ENCODE measurements around the gene MRPL17.

MRPL17 gene

DNA sequence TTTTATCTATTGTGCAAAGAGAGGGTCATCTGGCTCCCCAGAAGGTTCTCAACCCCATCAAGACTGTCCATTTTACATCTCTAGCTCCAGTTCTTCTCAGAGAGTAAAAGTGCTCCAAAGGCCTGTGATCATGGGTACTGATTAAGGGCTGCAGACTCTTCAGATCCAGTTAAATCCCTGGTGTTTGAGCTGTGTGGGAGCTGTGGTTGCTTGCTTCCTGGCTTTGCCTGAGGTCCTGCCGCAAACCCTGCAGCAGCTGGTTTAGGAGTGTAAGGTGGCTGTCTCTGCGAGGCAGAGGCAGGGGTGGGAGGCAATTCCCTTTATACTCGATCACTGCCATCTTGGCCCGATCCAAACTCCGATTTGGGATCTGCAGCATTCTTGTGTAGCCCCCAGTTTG is 1.2 kb downstream of the MRPL17 start:
- no peak for DNase-seq

DNA sequence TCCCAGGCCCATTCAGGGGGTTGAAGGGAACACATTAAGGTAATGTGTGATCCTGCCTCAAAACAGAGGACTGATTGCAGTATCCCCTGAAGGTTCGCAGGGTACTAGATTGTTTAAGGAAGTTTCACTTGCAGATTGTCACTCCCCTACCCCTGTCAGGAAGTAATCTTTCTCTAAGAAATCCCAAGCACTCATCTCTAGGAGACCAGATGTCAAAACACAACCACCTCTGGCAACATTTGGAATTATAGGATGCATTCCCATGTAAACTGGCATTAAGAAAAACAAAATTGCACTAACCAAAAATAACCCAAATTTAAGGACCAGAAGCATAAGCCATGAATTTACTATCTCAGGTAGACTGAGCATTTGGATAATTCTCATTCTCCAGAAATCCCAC is 1.6 kb downstream of the MRPL17 start:
- DNase-seq: no peak

DNA sequence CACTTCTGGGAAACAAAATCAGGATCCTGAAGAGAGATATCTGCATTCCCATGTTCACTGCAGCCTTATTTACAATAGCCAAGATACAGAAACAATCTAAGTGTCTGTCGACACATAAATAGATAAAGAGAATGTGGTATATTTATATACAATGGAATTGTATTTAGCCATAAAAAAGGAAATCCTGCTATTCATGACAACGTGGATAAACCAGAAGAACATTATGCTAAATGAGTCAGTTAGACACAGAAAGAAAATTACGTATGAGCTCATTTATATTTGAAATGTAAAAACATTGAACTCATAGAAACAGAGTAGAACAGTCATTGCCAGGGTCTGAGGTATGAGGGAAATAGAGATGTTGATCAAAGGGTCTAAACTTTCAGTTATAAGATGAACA is 6.1 kb downstream of the MRPL17 start:
- no peak for DNase-seq

DNA sequence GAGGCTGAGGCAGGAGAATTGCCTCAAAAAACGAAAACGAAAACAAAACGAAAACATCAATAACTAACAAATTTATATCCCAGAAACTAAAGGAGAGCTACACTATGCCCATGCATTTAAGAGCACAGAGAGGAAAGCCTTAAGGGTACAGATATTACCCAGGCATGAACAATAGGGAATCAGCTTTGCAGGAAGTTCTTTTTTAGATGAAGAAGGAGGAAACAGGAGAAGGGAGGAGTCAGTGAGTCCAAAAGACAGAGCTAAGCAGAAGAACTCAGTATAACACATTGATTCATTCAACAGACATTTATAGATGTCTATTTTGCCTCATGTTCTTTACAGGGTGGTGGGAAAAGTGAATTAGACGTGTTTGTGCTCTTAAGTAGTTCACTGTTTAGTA is 8.3 kb downstream of the MRPL17 start:
- DNase-seq: no peak

DNA sequence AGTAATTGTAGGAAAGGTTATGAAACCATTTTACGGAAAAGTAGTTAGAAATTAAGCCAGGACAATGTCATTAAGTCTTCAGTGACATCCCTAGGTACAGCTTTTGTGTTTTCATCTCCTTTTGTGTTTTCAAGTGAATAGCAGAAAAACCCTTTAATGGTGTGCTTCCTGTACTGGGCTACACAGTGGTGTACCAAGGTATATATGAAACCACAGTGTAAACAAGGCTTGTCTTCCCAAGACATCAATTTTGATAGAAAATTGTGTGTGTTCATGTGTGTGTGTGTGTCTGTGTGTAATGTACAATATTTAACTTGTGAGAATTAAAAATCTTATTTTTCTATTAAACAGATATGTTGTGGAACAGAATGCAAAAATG is 8.9 kb downstream of the MRPL17 start:
- no peak for DNase-seq

DNA sequence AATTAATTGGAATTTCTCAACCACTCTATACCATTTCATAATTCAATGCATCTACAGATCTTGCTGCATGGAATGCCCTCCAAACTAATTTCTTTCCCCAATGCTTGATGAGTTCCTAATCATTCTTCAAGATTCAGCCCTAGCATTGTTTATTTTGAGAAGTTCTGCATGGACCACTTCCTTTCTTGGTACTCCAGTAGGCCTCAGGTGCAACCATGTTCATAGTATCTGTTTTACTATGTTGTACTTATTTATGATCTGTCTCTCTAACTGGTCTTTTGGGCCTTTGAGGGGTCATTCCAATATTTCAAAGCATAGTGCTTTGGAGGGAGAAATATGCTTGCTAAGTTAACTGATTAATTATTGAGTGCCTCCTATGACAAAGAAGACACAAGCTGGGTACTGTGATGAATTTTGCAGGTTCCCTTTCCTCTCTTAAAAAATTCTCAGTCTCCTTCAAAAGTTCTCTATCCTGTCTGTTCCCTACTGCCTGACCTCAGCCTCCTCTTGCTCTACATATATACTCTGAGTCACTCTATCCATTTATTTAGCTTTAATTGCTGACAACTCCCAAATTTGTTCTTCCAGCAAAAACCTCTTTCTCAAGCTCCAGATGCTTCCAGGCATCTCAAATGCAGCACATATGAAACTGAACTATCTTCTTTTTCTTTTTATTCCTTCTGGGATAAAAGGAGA is 9.5 kb downstream of the MRPL17 start:
- DNase-seq: no peak

DNA sequence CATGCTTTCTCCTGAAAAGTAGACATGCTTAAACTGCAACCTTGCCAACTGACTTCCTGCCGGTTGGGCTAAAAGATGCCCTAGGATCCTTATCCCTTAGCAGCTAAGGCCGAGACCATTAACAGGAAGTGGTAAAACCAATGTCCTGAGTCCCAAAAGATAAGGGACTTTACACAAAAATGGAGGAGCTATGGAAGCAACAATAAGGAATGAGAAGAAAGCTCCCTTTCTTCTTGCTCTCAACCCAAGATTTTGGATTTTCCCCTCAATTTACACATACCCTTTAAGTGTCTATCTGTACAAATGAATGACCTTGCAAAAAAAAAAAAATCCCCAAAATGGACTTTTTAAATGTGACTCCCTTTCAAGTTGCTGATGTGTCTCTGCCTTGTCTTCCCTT is 11.1 kb downstream of the MRPL17 start:
- no peak for DNase-seq

DNA sequence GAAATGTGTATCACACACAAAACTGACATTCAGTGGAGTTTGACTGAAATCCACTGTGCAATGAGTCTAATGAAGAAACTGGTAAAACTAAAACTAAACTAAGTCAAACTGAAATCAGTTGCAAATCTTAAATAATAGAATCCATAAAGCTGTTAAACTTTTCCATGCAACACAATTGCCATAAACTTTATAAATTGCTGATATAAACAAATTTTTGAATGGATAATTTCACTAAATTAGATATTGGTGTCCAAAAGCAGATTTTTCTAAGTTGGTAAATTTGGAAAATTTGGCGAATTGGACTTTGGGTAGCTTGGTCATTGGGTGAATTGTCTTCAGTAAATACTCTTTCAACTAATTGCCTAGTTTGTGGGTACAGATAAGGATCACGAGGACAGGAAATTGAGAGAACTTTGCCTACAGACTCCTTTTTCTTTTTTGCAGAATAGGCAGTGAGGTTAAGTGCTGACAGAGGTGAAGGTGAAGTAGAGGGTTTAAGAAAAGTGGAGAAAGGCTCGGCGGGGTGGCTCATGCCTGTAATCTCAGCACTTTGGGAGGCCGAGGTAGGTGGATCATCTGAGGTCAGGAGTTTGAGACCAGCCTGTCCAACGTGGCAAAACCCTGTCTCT is 12.8 kb downstream of the MRPL17 start:
- no peak for DNase-seq

DNA sequence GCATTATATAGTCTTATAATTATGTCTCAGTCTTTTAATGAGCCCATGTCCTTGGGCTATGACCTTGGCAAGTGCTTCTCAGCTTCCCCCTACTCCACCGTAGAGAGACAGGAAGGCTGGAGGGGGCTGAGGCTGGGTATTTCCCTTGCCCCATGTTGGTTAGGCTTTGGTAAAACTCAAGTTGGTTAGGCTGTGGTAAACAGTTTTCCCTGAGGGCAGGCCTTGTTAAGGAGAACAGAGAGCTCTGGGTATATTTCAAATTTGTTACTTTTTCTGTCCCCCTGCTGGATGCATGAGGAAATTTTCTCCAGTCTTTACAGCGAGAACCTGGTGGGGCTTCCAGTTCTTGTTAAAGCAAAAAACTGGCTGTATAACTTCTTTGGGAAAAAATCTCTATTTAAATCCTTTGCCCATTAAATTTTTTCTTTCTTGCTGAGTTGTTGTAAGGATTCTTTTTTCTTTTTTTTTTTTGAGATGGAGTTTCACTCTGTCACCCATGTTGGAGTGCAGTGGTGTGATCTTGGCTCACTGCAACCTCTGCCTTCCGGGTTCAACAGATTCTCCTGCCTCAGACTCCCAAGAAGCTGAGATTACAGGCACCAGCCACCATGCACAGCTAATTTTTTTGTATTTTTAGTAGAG is 15.3 kb downstream of the MRPL17 start:
- peak in 1 of 2 experiments; percentile 47 for DNase-seq

DNA sequence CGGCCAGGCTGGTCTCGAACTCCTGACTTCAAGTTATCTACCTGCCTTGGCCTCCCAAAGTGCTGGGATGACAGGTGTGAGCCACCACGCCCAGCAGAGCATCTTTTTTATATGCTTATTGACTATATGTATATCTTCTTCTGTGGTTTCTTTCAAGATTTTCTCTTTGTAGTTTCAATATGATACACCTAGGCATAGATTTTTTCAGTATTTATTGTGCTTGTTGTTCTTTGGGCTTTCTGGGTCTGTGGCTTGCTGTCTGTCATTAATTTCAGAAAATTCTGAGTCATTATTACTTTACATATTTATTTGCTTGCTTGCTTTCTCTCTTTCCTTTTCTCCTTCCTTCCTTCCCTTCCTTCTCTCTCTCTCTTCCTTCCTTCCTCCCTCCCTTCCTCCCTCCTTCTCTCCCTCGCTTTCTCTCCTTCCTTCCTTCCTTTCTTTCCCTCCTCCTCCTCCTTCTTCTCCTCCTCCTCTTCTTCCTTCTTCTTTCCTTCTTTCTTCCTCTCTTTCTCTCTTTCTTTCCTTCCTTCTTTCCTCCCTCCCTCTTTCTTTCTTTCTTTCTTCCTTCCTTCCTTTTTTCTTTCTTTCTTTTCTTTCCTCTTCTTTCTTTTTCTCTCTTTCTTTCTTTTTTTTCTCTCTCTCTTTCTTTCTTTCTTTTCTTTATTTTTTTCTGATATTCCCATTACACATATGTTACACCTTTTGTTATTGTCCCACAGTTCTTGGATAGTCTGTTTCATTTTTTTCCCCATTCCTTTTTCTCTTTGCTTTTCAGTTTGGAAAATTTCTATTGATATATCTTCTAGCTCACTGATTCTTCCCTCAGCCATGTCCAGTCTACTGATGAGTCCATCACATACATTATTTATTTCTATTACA is 16.6 kb downstream of the MRPL17 start:
- DNase-seq: no peak

DNA sequence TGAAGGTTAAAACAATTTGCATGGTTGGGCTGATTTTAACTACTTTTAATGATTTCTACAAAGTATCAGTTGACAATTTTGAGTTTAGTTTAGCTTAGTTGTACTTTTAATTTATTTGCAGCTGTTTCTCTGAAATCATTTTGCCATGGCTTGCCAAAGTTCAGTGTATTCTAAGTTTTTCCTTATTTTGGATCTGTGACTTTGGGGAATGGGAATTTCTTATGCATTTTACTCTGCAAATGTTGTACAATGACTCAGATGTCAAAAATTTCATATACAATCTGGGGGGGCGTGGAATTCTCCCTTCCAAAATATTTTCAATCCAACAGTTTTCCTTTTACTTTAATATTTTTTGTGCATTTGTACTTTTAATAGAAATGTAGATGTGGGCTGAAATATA is 18.6 kb downstream of the MRPL17 start:
- no peak for DNase-seq

DNA sequence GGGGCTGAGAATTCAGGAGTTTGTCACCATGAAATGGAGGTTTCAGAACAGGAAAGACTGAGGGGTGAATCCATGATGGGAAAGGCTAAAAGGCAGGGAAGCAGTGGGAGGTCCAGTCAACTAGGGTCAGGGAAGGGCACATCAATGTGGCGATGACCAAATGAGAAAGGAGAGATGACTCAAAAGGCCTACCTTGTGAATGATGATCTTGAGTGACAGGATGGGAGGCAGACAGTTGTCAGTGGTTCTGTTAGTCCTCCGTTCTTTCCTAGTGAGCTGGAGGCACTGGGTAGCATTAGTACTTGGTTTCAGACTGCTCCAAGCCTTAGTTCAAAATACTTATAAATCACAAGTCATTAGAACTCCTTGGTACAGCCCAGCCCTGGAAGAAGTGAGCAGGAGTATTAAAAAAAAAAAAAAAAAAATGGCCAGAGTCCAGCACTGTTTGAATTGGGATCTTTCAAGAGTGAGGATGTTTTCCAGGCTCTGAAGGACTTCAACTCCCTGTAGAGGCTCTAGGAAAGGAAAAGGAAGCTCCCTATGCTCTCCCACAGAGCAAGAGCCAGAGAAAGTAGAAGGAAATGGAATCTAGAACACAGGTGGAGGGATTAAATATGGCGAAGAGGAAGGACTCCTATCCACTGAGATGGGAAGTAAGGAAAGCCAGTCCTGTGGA is 19.2 kb downstream of the MRPL17 start:
- no peak for DNase-seq

DNA sequence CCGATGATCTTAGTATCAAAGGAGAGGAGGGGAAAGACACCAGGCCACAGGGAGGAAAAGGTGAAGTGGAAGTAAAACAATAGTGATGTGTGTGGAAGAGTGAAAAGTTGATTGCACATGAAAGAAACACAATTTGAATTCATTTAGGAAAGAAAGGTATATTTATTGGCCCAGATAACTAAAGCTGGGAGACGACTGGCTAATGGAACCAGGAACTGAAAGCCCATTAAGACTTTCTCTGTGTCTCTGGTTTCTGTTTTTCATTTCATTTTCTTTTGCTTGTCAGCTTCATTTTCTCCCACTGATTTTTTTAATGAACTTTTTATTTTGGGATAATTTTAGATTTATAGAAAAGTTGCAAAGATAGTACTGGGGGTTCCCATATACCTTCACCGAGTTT is 22.4 kb downstream of the MRPL17 start:
- DNase-seq: no peak

DNA sequence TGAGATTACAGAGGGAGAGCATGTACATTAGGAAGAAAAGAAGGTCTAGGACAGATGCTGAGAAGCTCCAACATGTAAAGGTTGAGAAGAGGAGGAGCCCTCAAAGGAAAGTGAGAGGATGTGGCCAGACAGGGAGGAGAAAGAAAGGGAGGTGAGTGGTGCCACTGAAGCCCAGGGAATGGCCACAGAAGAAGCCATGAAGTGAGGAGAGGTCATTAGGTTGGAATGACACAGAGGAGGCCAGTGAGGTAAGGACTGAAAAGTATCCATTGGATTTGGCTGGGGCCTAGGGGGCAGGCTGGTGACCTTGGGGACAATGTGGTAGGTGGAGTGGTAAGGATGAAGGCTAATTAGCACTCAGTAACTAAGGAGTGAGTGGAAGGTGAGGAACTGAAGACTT is 24.5 kb downstream of the MRPL17 start:
- no peak for DNase-seq

DNA sequence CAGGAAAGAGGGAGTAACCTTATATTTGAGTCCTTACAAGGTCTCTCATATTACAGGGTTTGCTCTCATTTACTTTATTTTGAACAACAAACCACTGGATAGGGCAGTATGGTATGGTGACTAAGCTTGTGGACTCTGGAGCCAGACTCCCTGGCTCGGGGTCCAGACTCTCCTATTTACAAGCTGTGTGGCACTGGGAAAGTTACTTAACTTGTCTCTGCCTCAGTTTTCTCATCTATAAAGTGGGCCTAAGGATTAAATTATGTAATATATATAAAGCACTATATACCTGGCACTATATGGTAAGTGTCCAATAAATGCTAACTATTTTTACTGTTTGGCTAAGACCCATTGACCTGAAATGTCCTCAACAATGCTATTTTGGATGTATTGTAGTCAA is 25.8 kb downstream of the MRPL17 start:
- DNase-seq: no peak

DNA sequence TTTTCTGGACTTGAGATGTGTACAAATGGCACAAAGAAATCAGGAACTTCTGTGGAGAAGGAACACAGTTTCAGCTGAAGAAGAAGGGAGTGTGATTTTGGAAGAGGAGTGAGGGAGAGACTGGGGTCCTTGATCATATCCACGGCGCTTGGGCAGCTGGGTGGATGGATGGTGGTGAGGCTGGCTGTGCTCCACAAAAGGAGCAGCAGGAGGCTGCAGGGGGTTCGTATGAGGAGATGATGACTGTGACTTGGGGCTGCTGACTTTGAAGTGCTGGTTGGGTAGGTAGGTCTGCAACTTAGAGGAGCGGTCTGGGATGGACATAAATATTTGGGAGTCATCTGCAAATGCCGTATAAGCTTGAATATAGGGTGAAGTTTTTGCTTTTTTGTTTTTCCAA is 26.2 kb downstream of the MRPL17 start:
- no peak for DNase-seq

DNA sequence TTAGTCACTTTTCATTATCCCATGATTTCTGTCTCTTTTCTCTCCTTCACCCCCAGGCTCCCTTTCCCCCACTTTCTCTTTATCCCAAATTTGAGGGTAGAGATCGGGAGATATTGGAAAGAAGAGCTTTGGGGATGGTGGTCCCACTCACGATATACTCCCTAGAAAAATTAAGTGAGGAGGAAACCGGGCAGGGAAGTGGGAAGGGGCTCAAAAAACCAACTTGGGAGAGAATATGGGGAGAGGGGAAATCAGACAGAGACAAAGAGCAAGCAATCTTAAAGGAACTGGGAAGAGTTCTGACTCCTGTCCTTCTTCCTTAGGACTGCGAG is 26.6 kb downstream of the MRPL17 start:
- DNase-seq: no peak

DNA sequence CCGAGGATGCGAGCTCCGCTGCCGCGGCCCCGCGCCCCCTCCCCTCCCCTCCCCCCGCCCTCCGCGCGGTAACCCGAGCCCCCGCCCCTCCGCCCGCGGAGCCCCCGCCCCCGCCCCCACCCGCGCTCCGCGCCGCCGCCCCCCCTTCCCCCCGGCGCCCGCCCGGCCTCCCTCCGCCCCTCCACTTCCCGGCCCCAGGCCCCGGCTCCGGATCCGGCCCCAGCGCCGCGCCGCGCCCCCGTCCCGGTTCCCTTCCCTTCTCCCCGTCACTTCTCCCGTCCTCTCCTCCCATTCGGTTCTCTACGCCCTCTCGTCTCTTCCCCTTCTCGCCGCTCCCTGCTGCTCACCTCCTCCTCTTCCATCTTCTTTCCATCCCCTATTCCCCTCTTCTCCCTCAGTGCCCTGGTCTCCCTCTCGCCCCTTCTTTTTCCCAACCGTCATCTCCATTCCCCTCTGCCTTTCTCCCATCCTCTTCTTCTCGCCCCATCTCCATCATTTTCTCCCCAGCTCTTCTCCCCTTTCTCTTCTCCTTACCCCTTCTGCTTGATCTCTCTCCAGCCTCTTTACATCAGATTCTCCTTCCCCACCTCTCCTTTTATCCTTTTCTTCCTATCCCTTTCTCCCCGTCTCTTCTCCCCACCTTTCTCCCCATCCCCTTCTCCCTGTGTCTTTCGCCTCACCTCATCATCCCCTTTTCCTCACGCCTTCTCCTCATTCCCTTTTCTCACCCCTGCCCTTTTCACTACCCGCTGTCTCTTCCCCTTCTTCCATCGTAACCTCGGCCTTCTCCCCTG is 27.2 kb downstream of the MRPL17 start, which contains the start of gene DCHS1:
DCHS1 (minus strand) TSS at position 20 of the 794 bp plus-strand sequence. CDS start 14,196 bp downstream, outside the sequence.
- no peak for DNase-seq

DNA sequence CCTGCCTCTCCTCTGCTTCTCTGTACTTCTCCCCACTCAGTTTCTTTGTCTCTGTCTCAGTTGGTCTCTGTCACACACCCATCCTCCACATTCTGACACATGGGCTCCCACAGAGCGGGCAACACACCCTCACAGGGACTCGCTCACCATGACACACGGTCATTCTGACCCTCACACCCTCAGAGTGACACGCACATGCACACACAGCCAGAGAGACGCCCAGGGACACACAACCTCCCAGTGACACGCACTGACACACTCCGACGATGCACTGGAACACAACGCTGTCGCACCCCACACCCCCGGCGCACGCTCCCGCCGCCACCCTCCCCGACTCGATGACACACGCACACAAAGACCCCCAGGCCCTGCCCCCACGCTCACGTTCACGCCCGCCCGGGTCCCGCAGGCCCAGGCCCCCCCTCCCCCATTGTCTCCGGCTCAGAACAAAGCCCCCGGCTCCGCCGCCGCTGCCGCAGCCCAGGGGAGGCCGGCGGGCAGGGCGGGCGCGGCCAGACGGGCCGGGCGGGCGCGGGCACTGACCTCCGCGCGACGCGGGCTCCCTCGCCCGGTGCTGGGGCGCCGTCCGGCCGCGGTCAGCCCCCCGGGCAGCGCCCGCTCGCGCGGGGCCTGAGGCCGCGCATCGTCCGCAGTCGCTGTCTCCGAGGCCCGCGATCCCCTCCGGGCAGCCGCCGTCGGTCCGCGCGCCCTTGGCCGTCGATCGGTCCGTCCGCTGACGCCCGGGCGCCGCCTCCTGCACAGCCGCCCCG is 27.9 kb downstream of the MRPL17 start:
- peak in 1 of 2 experiments; percentile 34 for DNase-seq

DNA sequence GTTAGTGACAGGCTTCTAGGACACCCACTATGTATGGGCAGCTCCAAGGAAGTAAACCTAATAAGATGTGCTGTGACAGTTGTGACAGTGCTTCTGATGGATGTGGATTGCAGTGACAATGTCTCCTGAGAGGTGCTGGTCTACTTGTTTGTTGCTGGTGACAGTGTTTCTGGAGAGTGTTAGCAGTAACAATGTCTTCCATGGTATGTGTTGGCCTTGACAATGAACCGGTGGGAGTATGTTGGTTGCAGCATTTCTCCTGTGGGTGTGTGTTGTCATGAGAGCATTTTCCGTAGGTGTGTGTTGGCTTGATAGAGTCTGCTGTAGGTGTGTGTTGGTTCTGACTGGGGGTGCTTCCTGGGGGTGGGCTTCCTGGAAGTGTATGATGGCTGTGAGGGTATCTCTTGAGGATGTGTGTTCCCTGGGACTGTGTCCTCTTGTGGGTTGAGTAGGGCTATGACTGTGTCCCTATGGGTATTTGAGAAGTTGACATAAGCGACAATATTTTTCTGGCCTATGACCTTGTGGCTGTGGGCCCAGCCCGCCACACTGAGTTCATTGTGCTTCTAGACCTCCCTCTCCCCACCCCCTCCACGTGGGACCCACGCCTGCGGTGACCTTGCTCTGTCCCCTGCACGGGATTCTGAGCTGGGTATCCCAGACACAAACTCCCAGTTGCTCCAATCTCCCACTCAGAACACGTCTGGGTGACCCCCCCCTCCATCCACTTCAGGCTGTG is 28.7 kb downstream of the MRPL17 start:
- no peak for DNase-seq

DNA sequence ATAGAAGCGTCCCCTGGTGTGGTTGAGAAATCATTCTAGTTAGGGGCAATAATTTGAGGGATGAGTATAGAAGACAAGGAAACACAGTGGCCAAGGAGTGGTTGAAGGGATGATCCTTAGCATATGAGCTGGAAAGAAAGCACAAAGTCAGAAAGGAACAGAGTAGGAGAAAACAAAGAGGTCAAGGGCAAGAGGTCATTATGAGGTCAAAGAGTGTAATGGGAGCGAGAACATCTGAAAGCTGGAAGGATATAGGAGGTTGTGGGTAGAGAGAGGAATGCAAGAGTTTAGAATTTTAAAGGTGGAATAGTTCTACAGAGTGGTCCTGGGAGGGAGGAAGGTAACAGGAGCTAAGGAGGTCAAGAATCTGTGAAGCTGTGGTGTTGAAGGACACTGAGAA is 29.5 kb downstream of the MRPL17 start:
- no peak for DNase-seq

Data from activated CD4-positive, alpha-beta T cell treated with anti-CD3 and anti-CD28 coated beads, Interleukin-2, amount 50 U/mL, for 48 hours (primary cell).